Thyroid gland (tissue), 4 donors: ENCODE data around the gene DNAH14.

ENCODE experiments used
- POLR2A ChIP-seq, 2 donors: fragments of 450-650 bp; IDR thresholded peaks; one replicate each; pipeline ENCODE4 v1.6.1; 2017; ENCODE audit warnings: antibody characterized with exemption in 2 of 2, mild to moderate bottlenecking in 2 of 2, moderate library complexity in 1 of 2
- TF ChIP-seq, protein P1 (sequence below), 6 experiments: fragments of 200-600 bp in 3 of 6; fragments of 450-650 bp in 3 of 6; sonication (generic) in 3 of 6; IDR thresholded peaks; one replicate each; pipeline ENCODE4 v1.5.1; 2016 to 2019; ENCODE audit warnings: antibody characterized with exemption in 6 of 6, mild to moderate bottlenecking in 2 of 6, inconsistent platforms in 1 of 6, moderate library complexity in 1 of 6

DNA sequence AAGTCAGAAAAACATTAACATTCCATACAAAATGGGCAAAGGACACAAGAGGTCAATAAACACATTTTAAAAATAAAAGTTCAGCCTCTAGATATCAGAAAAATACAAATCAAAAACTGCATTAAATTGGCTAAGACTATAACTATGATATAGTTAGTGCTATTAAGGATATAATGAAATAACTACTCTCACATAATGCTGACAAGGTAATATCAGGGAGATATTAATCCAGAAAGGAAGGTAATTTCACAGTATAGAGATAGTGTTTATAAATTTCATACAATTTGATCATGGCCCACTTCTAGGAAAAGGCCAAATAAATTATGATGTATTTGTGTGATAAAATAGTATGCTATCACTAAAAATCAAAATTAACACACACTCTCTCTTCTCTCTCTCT lies 436.5 kb downstream of the DNAH14 start:
- TF ChIP-seq, protein P1, sequence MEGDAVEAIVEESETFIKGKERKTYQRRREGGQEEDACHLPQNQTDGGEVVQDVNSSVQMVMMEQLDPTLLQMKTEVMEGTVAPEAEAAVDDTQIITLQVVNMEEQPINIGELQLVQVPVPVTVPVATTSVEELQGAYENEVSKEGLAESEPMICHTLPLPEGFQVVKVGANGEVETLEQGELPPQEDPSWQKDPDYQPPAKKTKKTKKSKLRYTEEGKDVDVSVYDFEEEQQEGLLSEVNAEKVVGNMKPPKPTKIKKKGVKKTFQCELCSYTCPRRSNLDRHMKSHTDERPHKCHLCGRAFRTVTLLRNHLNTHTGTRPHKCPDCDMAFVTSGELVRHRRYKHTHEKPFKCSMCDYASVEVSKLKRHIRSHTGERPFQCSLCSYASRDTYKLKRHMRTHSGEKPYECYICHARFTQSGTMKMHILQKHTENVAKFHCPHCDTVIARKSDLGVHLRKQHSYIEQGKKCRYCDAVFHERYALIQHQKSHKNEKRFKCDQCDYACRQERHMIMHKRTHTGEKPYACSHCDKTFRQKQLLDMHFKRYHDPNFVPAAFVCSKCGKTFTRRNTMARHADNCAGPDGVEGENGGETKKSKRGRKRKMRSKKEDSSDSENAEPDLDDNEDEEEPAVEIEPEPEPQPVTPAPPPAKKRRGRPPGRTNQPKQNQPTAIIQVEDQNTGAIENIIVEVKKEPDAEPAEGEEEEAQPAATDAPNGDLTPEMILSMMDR (IDR thresholded peaks at IDR 0.05), result no peak
- no peak for TF ChIP-seq POLR2A (IDR thresholded peaks at IDR 0.05)
